Inflammatory macrophage treated with lipopolysaccharide for 4 hours (primary cell): ENCODE results near the gene ZNF296.
A peak's percentile ranks its signal among the peaks of the same experiment; 100 is the strongest.
"Not testable (repeated sequence)": the region's sequence is repeated elsewhere in the genome, so short reads cannot be mapped to it uniquely, and the experiment has no call there.

Source experiments
- DNase-seq: peaks from one replicate; pipeline ENCODE4 v3.0.0-alpha.2; 2020

Gene ZNF296

DNA sequence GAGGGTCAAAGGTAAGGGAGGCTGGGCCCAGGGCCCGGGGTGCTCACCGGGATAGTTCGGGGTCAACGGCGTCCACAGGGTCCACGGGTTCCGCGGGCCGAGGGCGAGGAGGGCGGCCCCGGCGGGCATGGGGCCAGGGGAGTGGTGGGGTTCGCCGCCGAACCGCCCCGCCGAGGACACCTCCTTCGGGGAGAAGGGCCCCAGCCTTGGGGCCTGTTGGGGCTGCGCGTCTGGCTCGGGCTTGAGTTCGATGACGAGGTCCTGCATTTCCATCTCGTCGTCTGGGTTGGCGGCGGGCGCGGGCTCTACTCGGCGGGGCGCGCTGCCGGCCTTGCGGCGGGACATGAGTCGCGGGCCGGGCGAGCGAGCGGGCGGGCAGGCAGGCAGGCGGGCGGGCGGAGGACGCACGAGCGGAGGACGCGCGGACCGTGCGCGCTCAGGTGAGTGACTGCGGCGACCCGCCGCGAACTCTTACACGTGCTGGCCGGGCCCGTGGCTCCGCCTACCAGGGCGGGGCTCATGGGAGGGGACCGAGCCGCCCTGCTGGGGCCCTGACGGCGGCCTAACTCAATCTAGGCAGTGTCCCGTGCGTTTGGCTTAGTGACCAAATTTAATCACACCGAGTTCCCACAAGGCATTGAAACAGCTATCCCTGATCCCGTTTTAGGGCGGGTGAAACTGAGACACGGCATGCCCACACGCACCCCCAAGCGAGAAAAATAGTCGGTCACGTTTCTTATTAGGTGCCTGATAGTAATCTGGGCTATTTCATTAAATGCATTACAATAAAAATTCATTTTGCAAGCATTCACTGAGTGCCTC, at the start of gene ZNF296:
Gene ZNF296 (minus strand): TSS at position 450 of the 822 bp plus-strand sequence. CDS start 105 bp downstream, at position 345.
- peak; percentile 76 for DNase-seq

DNA sequence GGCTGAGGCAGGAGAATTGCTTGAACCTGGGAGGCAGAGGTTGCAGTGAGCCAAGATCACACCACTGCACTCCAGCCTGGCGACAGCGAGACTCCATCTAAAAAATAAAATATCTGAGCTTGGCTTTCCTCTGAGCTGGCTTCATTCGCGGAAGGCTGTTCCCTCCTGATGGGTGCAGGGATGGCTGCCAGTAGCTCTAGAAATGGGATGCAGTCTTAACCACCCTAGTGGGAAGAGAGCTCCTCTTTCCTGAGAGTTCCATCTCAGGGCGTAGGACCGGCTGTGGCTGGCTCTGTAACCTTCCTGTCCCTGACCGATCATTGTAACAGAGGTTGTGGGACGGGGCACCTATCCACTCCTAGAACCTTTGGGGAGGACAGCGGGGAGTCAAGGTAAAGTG, 49.1 kb upstream of the ZNF296 start:
- no peak for DNase-seq

GRCh38 chr19:45124021-45124420, 47.7 kb upstream of the ZNF296 start:
- DNase-seq = no peak

DNA sequence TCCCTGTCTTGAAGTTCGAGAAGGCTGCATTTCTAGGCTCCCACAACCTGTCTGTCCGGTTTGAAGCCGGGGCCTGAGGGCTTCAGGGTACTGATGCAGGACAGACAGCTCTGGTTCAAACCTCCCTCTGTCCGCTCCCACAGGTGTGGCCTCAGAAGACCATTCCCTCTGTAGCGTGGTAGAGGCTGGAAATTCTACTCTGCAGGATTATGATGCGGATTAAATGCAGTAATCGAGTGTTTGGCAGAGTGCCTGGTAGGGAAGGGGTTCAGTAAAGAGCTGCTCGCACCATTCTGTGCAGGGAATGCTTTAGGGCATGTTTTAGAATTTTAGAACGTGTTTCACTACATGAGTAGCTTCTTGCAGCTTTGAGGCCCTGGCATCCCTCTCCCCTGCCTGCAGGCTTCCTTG, 47.2 kb upstream of the ZNF296 start:
- no peak for DNase-seq

- DNase-seq = no peak
Observed at GRCh38 chr19:45122832-45123231, 46.6 kb upstream of the ZNF296 start.

GRCh38 chr19:45121827-45122345, 45.6 kb upstream of the ZNF296 start:
- no peak for DNase-seq

GRCh38 chr19:45119582-45119981, 43.3 kb upstream of the ZNF296 start:
- no peak for DNase-seq

- not testable (repeated sequence) for DNase-seq
Observed at GRCh38 chr19:45118591-45119355, 42.5 kb upstream of the ZNF296 start.

DNA sequence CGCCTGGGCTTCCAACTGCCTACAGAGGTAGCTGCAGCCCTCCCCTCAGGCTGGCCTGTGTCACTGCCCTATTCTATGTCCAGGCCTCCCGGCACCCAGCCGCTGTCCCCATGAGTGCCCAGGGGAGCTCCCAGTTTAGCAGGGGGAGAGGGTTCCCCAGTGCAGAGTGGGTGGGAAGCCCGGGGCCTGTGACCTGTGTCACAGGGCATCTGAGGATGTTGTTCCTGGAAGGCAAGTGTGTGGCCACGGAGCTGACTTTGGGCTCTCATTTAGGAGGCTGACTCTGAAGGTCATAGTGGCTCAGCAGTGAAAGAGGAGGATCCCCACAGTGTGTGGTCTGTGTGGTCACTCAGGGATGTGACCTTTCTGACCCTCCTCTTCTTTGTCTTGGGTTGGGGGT, 41.8 kb upstream of the ZNF296 start:
- peak; percentile 12 for DNase-seq

- no peak for DNase-seq
Observed at GRCh38 chr19:45117671-45118070, 41.4 kb upstream of the ZNF296 start.

DNA sequence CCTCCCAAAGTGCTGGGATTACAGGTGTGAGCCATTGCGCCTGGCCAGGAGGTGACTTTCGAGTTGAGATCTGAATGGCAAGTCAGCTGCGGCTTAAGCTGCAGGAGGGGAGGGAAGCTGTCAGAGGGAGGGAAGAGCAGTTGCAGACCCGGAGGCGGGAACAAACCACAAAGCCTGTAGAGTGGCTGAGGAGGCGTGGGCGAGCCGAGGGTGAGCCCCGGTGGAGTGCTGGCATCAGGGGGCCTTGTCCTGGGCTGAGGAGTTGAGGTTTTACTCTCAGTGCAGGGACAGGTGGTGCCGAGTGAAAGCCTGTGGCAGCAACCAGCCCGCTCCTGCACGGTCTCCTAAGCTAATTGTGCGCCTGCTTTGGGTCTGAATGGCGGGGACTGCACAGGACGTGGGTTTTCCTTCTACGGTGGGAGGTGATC, 40.9 kb upstream of the ZNF296 start:
- DNase-seq = peak; percentile 66

DNA sequence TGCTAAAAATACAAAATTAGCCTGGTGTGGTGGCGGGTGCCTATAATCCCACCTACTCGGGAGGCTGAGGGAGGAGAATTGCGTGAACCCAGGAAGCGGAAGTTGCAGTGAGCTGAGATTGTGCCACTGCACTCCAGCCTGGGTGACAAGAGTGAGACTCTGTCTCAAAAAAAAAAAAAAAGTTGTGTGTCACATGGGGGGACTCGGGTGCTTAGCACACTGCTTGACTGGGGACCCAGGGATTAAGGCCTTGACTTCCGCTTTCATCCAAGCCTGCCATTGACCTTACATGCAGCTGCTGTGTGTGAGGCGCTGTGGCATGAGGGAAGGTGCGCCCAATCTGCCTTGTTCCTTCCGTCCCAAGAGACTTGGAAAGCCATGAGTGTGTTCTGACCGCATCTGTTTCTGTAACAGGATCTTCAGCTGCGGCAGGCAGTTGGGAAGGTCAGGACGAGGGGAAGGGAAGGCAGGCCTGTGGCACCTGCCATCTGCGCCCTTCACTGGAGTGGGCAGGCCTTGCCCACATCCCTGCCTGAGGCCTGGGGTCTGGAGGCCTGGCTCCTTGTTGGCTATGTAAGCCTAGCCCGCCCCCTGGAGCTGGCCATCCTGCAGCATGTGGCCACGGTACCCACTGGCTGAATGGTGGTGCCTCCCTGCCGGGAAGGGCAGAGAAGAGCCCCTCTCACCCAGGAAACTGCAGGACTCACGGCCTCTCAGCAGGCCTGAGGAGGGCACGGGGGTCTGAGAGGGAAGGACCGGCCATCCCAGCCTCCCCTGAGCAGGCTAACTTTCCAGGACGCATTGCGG, 39.7 kb upstream of the ZNF296 start:
- peak; percentile 78 for DNase-seq

DNA sequence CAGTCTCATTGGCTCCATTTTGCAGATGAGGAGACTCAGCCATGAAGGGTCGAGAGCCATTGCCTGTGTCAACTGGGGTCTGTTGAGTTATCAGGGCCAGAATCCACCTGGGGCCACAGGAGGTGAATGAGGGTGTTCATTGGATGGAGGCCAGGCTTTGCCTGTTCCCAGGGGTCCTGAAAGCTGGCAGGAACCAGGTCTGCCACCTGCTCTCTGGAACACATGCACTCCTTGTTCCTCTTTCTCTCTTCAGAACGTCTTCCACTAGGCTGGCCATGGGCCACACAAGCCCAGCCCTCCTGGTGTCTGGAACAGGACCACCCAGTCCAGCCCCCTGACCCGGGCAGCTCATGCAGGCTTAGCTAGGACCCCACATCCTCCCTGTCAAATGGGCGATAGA, 37.8 kb upstream of the ZNF296 start:
- DNase-seq = no peak

- DNase-seq = no peak
Observed at GRCh38 chr19:45113628-45114027, 37.4 kb upstream of the ZNF296 start.

- no peak for DNase-seq
Observed at GRCh38 chr19:45112111-45112827, 36.0 kb upstream of the ZNF296 start.

- peak; percentile 53 for DNase-seq
Observed at GRCh38 chr19:45110851-45111266, 34.6 kb upstream of the ZNF296 start.

DNA sequence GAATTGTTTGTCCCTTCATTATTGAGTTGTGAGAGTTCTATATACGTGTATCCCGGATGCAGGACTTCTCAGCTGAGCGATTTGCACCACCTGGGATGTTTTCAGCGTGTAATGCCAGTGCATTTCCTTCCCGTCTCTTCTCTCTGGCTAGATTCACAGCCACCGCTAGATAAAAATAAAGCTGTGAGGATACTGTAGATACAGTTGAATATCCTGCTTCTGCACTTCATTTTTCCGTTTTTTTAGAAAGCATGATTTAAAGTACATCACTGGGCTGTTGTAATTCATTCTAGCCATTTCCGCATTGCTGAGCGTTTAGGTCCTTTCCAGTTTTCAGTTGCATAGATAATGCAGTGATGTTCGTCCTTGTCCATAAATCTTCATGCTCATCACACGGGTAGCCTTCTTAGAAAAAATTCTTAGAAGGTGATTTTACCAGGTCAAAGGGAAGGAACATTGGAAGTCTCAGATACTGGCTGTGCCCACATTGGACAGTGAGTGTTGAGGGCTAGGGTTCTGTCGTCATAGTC, 31.4 kb upstream of the ZNF296 start:
- DNase-seq = no peak

DNA sequence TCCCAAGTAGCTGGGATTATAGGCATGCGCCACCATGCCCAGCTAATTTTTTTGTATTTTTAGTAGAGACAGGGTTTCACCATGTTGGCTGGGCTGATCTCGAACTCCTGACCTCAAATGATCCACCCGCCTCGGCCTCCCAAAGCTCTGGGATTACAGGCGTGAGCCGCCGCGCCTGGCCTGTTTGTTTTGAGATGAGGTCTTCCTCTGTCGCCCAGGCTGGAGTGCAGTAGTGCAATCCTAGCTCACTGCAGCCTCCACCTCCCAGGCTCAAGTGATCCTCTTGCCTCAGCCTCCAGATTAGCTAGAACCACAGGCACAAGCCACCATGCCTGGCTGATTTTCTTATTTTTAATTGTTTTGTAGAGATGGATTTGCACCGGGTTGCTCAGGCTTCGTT, 30.1 kb upstream of the ZNF296 start:
- not testable (repeated sequence) for DNase-seq

DNA sequence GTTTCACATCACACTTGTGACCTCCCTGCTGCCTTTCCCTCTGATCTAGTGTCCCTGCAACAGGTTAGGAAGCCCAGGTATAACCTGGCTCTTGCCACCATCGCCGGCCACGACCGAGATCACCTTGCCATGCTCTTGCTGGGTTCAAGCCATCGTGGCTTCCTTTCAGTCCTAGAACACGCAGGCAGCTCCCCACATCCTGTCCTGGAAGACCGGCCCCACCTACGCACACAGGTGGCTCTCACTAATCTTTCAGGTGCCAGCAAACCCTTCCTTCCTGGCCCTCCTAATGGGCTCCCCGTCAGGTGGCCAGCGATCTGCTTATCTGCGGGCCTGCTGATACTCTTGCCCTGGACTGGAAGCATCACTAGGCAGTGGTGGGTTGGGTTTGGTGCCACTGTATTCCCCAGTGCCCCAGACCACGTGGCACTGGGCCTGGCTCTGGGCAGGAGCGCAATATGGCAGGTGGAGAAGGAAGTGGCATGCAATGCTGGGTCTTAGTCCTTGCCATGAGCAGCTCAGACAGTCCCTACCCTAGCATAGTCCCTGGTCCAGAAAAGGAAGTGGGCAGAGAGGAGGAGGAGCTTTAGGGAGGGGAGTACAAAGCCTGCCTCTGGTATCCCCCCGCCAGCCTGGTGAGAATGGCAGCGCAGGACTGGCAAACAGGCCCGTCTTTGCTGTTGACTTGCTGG, 28.5 kb upstream of the ZNF296 start:
- no peak for DNase-seq

DNA sequence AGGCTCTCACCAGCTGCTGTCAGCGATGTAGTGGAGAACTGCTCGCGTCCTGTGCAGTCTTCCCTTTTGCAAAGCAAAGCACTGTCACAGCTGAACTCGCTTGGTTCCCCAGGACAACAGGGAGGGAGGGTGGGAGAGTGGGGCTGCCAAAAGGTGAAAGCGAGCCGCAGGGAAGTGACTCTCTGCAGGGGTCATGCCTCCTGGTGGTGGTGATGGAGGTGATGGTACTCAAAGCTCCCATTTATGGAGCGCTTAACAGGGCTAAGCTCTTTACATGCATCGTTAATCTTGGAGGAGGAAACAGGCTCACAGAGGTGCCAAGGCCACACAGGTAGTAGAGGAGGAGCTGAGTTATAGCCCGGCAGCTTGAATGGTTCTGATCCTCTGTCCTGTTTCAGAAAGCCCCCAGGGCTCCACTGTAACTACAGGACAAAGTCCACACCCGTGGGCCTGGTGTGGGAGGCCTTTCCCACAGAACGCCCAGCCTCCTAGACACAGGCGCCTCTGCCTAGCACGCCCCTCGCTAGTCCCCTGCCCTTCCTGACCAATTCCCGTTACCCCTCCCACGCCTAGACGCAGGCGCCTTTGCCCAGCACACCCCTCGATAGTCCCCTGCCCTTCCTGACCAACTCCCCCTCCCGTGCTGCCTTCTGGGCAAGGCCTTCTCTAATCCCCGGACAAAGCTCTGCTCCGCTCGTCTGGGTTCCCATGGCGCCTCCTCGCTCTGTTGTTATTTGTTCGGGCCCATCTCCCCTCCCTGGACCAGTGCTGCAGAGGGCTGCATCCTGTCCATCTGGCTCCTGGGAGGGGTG, 27.4 kb upstream of the ZNF296 start:
- no peak for DNase-seq

DNA sequence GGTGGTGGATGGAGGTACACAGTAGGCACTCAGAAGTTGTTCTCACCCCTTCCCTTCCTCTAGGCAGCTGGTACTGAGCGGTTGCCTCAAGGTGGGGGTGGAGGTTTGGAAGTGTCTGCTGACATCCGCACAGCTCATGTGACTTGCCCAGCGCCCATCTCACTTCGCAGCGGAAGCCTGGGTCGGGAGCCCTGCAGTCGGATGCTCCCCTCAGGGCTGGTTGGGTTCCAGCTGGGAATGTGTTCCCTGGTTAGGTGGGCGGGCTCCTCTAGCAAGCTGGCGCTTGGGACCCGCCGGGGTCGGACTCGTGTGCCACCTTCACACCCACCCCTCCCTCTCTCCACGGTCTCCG, 26.9 kb upstream of the ZNF296 start:
- DNase-seq = peak; percentile 21
